ENCODE data around the gene PLEKHM2. TPM values are rescaled to one million over a fixed set of nuclear protein-coding genes. Genes with fewer than 3 reads are reported as not detected.

Gene PLEKHM2
- polyA plus RNA-seq, 1 experiment: 24.4 TPM

GRCh38 chr1:15739259-15739658 is 55.1 kb downstream of the PLEKHM2 start:
- CTCF ChIA-PET: interaction anchor here (1.2 kb wide), 1 partner anchor 20 kb away, joined by 3 read pairs; no protein-coding TSS in a partner anchor
- no peak overlapping the region for H3K4me3 ChIP-seq (ENCODE audit: low read depth, low read length)
- no peak for DNase-seq (ENCODE audit: low read depth, low spot score)
- TF ChIP-seq, protein P1, sequence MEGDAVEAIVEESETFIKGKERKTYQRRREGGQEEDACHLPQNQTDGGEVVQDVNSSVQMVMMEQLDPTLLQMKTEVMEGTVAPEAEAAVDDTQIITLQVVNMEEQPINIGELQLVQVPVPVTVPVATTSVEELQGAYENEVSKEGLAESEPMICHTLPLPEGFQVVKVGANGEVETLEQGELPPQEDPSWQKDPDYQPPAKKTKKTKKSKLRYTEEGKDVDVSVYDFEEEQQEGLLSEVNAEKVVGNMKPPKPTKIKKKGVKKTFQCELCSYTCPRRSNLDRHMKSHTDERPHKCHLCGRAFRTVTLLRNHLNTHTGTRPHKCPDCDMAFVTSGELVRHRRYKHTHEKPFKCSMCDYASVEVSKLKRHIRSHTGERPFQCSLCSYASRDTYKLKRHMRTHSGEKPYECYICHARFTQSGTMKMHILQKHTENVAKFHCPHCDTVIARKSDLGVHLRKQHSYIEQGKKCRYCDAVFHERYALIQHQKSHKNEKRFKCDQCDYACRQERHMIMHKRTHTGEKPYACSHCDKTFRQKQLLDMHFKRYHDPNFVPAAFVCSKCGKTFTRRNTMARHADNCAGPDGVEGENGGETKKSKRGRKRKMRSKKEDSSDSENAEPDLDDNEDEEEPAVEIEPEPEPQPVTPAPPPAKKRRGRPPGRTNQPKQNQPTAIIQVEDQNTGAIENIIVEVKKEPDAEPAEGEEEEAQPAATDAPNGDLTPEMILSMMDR (IDR thresholded peaks at IDR 0.05; ENCODE audit: low read depth, low read length): no peak
- POLR2A ChIA-PET: no interaction called here
- H3K27me3 ChIP-seq (ENCODE audit: control insufficient read depth, insufficient read depth, low read length): no peaks in the 10 kb centered on the region
- H3K9me3 ChIP-seq (ENCODE audit: control insufficient read depth, insufficient read depth, low read length): no peaks in the 10 kb centered on the region; the same call in 1 of the 2 replicates
- no peak overlapping the region for H3K27ac ChIP-seq (ENCODE audit: low read depth, low read length)

DNA sequence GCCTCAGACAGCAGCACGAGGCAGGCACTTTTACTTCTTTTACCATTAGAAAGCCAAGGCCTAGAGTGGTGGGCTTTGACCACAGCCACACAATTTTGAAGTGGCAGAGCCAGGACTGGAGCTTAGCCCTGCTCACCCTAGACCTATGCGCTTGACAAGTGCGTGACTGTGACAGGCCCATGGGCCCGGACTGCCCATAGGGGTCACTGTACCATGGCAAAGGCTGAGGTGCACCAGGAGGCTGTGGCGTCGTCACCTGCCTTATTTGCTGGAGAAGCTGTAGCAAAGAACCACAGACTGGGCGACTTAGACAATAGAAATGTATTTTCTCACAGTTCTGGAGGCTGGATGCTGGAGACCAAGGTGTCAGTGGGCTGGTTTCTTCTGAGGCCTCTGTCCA is 55.6 kb downstream of the PLEKHM2 start:
- no peaks in the 10 kb centered on the region for H3K27me3 ChIP-seq (ENCODE audit: control insufficient read depth, insufficient read depth, low read length)
- H3K9me3 ChIP-seq (ENCODE audit: control insufficient read depth, insufficient read depth, low read length): no peaks in the 10 kb centered on the region; the same call in 1 of the 2 replicates
- no peak for DNase-seq (ENCODE audit: low read depth, low spot score)
- H3K4me3 ChIP-seq (ENCODE audit: low read depth, low read length): no peak overlapping the region
- TF ChIP-seq, protein P1 (IDR thresholded peaks at IDR 0.05; ENCODE audit: low read depth, low read length): peak; percentile 17; the same call in 1 of the 2 replicates
- ChIA-PET POLR2A (no interaction called here), CTCF (interaction anchor here (1.3 kb wide), 1 partner anchor 42 kb away, joined by 3 read pairs; no protein-coding TSS in a partner anchor)
- H3K27ac ChIP-seq (ENCODE audit: low read depth, low read length): no peak overlapping the region

DNA sequence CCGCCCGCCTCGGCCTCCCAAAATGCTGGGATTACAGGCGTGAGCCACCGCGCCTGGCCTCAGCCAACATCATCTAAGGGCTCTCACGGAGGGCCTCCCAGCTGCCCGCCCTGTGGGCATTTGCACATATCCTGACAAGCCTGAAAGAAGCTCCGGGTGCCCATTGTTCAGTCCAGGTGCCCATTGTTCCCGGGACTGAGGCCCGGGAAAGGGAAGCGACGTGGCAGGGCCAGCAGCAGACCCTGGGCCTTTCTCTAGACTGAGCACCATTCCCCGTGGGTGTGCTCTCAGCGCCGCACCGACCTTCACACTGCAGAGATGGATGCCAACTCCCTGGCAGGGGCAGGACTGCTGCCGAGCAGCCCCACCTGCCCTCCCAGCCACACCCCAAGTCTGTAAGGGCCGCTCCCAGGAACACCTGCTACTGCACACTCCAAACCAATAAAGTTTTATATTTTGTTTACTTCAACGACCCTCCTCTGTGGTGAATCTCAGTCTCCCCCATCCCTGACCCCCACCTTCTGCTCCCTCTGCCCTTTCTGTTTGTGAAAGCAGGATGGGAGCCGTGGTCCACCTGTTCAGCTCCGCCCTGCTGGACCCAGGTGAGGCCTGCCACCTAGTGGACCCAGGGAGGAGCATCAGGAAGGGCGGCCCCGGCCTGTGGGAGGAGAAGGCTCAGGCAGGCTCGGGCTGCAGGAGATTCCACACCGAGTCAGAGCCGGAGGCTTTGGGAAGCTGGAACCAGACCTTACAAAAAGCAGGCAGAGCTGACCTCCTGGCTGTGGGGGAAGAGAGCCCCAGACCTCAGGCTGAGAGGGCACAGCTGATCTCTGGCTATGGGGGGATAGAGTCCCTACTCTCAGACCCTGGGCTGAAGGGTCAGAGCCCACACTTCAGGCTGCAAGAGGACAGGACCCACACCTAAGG is 57.1 kb downstream of the PLEKHM2 start:
- CTCF ChIA-PET: interaction anchor here (0.5 to 2.8 kb wide), 10 partner anchors 9 to 388 kb away, joined by 3 to 23 read pairs (median 4); no protein-coding TSS in a partner anchor
- no peaks in the 10 kb centered on the region for H3K27me3 ChIP-seq (ENCODE audit: control insufficient read depth, insufficient read depth, low read length)
- no peaks in the 10 kb centered on the region; the same call in 1 of the 2 replicates for H3K9me3 ChIP-seq (ENCODE audit: control insufficient read depth, insufficient read depth, low read length)
- no peak overlapping the region for H3K27ac ChIP-seq (ENCODE audit: low read depth, low read length)
- TF ChIP-seq, protein P1 (IDR thresholded peaks at IDR 0.05; ENCODE audit: low read depth, low read length): peak; percentile 79
- H3K4me3 ChIP-seq (ENCODE audit: low read depth, low read length): no peak overlapping the region
- POLR2A ChIA-PET: no interaction called here
- no peak for DNase-seq (ENCODE audit: low read depth, low spot score)

DNA sequence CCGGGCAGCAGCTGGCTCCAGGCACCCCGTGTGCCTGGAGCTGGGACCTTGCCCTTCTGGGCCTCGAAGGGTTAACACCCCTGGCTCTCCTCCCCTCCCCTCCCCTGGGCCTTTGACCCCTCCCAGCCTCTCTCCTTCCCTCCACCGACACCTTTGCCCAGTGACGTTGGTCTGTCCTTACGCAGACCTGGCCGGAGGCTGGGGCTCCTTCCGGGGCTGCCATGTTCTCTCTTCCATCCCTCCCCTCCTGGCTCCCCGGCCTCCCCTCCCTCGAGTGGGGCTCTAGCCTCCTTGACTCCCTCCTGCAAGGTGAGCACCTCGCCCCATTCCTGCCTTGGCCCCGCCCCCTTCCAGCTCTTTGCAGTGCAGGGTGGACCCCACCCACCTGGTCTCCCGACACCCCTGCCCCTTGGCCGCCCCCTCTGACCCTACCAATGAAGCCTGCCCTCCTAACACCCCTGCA is 58.2 kb downstream of the PLEKHM2 start, which contains the start of gene TMEM82:
TMEM82 (plus strand) TSS at position 161 of the 463 bp plus-strand sequence; CDS start at position 222, 61 bp downstream.
- DNase-seq (ENCODE audit: low read depth, low spot score): no peak
- H3K27me3 ChIP-seq (ENCODE audit: control insufficient read depth, insufficient read depth, low read length): no peaks in the 10 kb centered on the region
- TF ChIP-seq, protein P1 (IDR thresholded peaks at IDR 0.05; ENCODE audit: low read depth, low read length): no peak
- POLR2A ChIA-PET: no interaction called here
- H3K4me3 ChIP-seq (ENCODE audit: low read depth, low read length): no peak within 1 kb of the TSS
- H3K9me3 ChIP-seq (ENCODE audit: control insufficient read depth, insufficient read depth, low read length): no peaks in the 10 kb centered on the region; the same call in 1 of the 2 replicates
- H3K27ac ChIP-seq (ENCODE audit: low read depth, low read length): no peak within 1 kb of the TSS
- CTCF ChIA-PET: interaction anchor here (0.6 to 2.8 kb wide), 4 partner anchors 31 to 315 kb away, joined by 4 to 23 read pairs (median 4); no protein-coding TSS in a partner anchor
